NCI-H146 (cell line): ENCODE data around the gene EDIL3.
A peak's percentile ranks its signal among the peaks of the same experiment; 100 is the strongest.
"Not testable (repeated sequence)": the region's sequence is repeated elsewhere in the genome, so short reads cannot be mapped to it uniquely, and the experiment has no call there.

ENCODE experiments used
- DNase-seq: peaks from one replicate; lab custom pipeline; 2025; lab: John Stamatoyannopoulos, UW

Gene EDIL3

DNA sequence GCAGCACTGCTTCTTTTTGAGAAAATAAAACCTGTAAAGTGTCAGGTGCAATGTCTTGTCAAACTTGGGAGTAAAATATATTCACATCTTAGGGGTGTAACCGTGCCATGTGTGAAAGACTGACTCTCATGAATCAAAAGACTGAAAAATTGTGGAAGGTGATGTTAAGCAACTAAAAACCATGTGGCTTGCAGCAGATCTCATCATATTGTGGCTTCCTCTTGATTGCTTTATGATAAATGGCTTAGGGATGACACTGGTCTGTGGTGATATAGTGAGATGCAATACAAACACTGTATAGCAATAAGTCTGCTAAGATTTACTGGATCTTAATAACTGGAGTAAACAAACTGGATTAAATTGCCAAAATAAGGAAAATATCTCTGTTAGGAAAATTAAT is 321.6 kb downstream of the EDIL3 start:
- no peak for DNase-seq

DNA sequence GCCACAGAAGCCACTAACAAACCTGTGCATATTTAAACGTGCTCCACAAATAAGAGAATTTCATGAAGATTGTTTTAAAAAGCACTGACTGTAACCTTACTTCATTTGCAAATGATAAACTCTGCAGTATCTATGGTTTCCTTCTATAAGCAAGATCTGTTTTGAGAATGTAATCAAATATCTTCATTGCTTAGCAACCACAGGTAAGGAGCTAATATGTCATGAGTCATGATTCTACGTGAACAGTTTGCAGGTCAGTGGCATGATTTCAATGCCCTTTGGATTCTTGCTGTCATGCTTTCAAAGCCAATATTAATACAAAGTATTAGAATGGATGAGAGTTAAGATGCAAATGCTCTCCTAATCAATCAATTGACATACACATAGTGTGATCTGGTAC is 325.0 kb downstream of the EDIL3 start:
- DNase-seq: no peak

DNA sequence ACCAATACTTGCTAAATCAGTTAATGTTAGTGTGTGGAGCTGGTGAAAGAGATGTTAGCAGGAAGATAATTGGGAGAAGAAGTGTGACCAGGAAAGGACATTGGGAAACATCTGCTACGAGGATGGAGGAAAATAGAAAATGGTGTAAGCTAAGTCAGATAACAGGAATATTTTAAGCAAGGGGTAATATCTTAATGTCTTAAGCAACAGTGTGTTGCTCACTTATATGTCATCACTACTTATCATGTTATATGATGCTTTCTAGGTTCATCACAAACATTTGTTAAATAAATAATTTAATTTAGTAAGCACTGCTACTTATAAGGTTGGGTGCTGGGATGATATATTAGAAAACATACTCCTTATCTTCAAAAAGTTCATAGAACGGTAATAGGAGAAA is 326.1 kb downstream of the EDIL3 start:
- no peak for DNase-seq

DNA sequence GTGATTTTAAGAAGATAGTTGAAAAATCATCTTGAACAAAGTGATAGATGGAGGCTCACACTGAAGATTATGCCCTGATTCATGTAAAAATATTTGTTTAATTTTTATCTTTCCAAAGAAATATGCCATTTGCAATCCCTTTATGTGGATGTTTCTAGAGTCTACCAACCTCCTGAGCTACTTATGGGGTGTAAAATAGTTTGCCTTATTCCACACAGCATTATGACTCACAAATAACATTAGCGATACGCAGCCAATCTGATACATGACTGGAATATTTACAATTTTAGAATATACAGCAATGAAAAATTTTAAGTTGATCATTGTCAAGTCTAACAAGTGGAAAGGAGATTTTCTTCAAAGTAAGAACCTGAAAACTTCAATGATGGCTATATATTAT is 327.5 kb downstream of the EDIL3 start:
- DNase-seq: no peak

DNA sequence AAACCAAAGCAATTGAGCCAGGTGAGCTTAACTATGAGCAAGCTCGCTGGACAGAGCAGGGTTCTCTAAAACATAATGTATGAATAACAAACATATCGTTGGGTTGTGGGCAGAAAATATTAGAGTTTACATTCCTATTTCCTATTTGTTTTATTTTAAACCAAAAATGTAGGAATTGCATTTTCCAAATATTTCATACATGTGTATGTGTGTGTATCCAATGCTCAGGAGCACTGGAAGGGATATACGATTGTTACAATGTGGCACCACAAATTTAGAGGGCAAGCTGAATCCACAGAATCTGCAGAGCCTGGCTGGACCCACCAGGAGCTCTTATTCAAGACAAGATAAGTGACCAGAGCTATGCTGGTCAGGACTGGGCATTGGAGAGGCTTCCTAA is 338.7 kb downstream of the EDIL3 start:
- no peak for DNase-seq

DNA sequence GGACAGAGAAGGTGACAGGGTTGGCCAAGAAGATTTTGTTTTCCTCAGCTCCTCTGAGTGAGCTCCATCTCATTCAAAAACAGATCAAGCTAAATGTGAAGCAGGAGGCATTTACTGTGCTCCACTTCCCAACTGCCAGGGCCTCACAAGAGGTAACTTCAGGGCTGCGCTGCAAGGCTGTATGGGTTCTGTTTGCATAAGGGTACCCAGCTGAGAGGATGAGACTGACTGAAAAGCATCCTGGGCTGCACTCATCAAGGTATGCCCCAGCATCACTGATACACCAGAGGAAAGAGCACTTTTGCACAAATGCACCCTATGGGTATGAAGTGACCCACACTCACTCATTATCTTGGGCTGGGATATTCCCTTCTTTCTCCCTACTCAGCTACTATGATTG is 347.8 kb downstream of the EDIL3 start:
- DNase-seq: peak; percentile 30

DNA sequence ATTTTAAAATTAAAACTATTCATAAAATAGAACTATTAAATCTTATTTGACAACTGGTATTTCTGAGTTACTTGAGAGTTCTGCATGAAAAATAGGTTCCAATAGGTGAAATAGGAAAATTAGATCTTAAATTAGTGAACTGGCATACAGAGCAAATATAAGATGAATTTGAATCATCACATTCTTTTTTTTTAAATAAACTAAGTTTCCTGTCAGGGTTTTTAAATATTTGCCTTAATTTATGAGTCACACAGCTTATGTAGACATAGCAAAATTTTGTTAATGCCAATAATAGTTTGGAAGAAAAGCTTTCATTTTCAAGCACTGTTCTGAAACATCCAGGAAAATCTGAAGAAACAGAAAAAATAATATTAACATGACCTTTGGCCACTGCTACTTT is 352.4 kb downstream of the EDIL3 start:
- no peak for DNase-seq

DNA sequence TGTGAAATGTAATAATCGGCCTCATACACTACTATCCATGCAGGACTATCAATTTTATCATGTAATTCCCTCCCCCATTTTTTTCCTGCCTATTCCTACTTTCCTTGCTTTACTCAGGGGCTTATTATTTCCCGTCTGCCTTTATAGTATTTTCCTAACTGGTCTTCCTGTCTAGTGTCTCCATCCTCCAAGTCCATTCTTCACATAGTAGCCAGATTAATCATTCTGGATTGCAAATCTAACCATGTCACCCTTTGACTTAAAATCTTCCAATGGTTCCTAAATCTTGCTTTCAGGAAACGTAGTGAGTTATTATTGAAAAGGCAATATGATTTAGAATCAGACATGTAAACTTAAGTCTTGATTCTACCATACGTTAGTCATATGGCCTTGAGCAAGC is 356.6 kb downstream of the EDIL3 start:
- no peak for DNase-seq

DNA sequence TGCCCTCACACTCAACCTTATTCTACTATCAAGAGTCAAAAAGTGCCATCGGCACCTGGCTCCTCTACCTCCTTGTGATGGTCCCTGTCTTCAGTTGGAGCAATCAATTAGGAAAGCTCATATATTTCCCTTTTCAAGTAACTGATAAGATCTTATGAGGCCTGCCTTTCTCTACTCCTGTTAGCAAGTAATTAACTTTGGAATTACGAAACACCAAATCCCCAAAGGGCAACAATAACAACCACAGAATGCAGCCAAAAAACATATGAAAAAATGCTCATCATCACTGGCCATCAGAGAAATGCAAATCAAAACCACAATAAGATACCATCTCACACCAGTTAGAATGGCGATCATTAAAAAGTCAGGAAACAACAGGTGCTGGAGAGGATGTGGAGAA is 366.2 kb downstream of the EDIL3 start:
- DNase-seq: not testable (repeated sequence)

DNA sequence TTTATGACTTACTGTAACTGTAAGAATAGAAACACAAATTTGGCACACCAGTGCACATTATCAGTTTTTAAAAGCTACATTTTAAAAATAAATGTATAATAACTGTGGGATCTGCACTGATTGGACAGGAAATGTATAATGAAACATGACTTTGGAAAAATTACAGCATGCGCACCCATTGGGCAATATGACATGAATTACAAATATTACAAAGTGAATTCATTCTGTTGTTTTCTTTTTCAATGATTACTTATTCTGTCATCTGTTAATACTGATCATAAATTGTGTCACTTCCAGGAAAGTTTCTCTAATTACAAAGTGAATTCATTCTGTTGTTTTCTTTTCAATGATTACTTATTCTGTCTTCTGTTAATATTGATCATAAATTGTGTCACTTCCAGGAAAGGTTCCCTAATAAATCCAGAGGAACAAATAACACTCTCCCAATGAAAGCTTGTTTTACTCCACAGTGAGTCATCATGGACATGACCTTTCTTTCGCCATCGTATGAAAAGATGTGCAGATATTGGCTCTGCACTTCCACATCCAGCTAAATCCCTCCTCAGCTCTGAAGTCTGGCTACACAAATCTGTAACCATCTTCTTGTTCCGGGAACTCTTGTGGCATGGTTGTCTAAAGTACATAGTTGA is 367.0 kb downstream of the EDIL3 start:
- DNase-seq: no peak

DNA sequence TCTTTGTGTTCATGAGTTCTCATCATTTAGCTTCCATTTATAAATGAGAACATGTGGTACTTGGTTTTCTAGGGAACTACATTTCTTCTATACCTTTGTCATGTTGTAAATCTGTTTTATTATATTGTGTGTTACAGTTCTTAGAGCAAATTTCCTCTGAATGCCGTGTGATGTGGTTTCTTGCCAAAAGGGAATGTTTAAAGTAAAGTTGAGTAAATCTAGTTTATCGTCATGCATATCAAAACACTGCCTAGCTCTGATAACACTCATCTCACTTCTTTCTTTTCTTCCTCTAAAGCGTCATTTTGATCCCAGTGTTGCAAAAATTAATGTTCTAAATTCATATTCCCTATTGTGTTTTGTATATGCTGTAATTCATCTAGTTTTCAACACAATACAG is 368.6 kb downstream of the EDIL3 start:
- DNase-seq: no peak

DNA sequence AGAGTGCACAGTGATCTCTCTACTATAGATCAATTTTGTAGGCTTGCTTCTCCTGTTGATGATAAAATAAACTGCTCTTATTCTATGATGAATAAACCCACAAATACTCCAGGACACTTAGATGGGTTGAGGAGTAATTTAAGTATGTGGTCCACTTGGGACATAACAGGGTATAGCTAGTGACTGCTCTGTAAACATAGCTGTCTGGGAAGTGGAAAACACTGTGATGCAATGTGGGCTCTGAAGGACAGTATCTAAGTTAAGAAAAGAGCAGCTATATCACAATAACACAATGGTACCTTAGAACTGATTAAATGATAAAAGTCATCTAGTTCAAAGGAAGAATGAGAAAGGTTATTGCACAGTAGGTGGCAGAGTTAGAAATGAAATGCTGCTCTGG is 369.7 kb downstream of the EDIL3 start:
- no peak for DNase-seq

DNA sequence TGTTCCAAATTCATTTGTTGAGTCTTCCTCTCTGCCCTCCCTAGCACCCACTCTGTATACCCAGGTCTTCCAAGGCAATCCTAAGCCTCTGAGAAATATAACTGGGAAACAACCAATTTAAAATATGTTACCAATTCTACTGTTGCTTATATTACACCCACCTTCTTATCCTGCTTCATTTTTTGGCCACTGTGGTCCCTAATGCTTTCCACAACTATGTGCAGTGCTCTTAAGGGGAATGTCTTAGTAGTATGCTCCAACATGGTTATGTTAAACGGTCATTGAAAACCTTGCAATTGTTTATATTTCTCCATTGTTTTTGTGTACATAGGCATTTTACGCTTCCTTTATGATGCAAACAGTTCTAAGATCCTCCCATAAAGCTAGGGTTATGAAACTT is 390.9 kb downstream of the EDIL3 start:
- DNase-seq: no peak

DNA sequence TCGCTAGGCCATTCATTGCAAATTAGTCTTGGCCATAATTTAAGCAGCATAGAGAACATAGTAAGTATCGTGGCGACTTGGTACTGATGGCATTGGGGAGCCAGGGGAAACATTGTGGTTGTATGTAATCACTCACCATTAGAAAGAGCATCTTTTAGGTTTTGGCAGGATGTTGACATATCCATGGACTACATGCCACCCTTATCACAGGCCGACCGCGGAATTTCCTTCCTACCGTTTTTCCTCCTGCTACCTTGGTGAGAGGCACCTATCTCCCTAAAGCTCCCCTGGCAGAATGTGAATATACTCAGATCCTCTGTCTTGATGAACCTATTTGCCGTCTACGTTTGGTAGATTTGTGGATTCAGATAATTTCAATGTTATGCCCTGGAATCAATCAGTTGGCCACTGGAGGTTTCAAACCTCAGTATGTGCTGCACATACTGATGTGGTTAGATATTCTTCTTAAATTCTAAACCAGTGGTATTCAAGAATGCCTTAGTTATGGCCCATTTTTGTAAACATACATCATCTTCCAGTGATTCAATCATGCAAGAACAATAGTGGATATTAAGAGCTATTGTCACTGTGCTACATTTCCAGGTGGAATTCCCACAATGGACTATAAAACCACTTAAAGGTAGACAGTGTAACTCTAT is 393.0 kb downstream of the EDIL3 start:
- DNase-seq: no peak

DNA sequence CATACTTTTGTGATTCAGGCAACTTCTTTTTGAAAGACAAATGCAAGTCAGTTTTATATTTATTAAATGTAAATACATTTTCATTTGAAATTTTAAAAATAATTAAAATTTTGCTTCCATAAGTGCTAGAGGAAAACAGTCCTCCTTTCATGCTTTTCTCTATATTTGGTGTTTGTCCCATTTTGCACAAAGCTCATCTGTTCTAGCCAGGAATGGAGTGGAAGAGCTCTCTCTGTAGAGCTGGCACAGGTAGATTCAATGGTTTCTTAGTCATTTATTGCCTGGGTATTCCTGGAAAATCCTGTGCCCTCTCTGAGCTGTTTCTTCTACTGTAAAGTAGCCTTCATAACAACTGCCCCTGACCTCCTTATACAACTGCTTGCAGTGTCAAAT is 396.4 kb downstream of the EDIL3 start:
- no peak for DNase-seq

DNA sequence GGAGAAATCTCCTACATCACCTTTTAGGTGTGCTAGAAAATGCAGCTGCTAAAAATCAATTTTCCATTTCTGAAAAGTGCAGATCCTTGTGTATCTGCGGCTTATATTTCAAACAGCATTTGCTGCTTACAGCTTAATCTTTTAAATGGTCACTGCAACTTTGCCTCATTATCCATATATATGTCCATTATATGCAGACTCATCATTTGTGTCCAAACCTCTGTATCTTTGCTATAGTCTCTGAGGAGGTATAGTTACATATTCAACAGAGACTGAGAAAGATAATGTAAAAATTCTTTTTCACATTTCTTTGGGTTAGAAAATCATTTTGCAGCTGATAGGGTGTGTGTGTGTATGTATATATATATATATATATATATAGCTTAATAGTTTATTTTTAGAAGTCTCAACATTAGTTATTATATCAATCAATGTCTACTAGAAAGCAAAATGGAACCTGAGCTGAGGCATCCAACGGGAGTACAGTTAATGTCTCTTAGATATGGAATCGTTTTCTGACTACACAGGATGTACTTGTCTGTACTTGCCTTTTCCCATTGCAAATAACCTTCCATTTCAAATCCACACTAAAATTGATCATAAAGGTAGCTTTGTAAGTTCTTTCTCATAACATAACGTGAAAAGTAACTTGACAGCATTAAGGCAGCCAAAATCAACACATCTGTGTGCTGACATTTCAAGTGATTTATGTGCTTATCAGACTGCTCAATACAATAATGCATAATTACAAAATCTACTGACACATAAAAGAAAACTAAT is 397.0 kb downstream of the EDIL3 start:
- no peak for DNase-seq

DNA sequence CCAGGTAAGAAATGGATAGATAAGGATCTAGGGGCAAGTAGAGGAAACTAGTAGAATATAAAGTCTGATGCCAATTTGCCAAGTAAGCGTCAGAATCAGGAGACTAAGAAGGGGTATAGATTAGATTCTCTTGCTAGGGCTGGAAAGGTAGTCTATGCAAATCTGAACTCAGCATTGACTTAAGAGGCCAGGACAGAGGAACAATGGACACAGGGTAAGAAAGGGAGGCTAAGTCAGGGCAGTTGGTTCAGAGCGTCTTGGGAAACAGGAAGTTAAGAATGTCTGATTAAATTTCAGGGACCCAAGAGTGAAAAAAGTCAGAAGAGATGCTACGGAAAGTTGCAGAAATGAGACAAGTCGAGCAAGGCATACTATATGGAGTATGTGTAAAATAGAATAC is 400.8 kb downstream of the EDIL3 start:
- no peak for DNase-seq

DNA sequence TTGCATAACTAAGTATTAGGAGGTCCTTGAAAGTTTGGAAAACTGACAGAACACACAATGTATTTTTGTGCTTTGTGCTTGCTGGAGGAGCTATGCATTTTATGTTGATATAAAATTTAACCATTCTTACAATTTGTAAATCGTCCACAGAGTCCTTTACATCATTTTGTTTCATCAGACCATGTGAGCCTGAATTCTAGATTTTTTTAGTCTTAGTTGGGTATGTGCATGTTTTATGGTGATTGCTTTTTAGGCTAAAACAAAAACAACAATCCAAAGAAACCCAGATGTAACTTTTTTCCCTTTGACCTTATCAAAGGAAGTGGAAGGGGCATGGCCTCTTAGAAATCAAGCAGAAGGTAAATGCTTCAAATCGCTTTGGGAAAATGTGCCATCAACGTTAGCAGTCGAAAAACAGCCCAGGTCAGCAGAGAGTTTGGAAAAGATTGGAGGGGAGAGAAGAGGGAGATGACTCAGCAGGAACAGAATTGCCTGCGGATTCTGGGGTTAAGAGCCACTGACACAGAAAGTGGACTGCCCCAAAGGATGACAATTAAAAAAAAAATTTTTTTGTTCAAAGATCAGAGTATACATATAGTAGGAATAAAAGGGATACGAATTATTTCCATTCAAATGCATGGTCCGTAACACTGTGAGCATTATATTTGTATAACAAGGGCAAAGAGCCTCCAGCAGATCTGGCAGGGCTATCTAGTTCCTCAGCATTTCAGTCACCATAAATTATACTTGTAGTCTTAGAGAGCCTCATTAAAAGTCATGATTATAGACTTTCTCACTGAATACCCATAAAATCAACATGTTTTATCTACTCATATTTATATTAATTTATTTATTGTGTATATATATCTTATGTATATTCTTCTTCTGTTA is 410.5 kb downstream of the EDIL3 start:
- DNase-seq: no peak

DNA sequence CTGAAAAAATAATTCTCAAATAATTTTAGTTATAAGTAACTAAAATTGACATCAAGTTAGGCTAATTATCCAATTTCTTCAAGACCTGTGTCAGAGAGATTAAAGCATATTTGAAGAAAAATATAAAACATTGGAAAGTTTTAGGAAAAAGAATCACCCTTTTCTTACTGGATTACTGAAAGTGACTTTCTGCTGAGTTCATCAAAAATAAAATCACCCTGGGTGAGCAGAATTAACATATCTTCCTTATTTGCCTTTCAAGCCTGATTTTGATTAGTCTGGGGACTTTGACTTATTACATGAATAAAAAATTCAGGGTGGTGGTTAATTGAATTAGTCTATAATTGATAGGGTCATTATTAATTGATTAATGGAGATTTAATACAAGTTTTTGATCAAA is 411.8 kb downstream of the EDIL3 start:
- no peak for DNase-seq

DNA sequence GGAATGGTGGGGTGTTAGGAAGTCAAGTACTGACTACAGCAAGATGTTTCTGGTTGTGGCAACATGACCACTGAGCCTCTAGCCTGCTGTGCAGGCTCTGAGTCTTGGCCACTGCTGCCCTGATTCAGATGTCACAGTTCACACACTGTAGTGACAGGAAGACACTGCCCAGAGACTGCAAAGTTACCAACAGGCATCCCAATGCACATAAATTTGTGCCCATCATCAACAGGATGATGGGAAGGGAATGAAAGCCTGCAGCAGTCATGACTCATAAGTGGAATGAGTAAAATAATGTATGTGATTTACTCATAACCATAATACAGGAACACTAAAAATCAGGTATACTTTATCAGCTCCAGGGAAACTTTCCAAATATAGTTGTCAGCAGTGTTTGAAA is 412.4 kb downstream of the EDIL3 start:
- DNase-seq: no peak

DNA sequence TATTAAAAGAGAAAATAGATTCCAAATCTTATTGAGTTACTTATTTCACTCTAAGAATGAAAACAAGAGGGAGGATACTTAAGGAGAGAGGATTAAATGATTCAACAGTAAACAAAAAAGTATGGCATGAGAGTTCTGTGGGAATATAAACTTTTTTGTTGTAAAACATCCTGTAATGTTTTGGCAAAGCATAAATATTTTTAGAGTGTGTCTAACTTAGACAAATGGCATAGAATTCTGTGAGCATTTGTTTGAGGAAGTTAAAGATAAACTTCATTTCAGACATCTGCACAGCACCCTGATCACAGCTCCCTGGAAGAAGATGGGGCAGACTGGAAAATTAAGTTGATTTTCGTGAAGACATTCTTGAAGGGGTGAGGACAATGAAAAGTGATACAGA is 417.3 kb downstream of the EDIL3 start:
- DNase-seq: no peak

DNA sequence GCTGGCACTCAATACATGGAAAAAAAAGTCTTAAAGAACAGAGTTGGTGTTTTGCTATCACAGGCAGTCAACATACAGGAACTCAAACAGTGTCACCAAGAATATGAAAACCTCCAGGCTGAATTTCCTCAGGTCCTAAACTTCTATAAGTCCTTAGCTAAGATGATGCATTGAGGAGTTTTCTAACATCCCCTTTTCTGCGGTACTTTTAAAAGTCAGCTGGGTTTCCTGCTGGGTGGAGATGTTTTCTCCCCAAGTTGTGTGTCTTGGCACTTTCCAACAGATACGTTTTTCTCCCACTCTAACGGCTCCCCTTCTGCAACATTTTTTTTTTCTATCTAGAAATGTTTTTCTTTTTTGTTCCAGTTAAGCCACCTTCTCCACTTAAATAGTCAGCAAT is 419.2 kb downstream of the EDIL3 start:
- no peak for DNase-seq
